ENCODE measurements around the gene TMEM9.

The TMEM9 gene

GRCh38 chr1:201113451-201114244 is 40.6 kb downstream of the TMEM9 start:
- no peak for DNase-seq (ENCODE audit: low read depth in 1 of 2, low spot score in 1 of 2)
- no peak for TF ChIP-seq JUND (IDR thresholded peaks at IDR 0.05; ENCODE audit: low read depth)
- in situ Hi-C loops (cut with HindIII; ENCODE audit: low pct_unique_long_range_greater_than_20kb, low sequenced_read_pairs), result no loop called here

GRCh38 chr1:201112926-201113325 is 41.3 kb downstream of the TMEM9 start:
- TF ChIP-seq JUND (IDR thresholded peaks at IDR 0.05; ENCODE audit: low read depth), result no peak
- in situ Hi-C loops (cut with HindIII; ENCODE audit: low pct_unique_long_range_greater_than_20kb, low sequenced_read_pairs), result no loop called here
- DNase-seq (ENCODE audit: low read depth in 1 of 2, low spot score in 1 of 2), result no peak

DNA sequence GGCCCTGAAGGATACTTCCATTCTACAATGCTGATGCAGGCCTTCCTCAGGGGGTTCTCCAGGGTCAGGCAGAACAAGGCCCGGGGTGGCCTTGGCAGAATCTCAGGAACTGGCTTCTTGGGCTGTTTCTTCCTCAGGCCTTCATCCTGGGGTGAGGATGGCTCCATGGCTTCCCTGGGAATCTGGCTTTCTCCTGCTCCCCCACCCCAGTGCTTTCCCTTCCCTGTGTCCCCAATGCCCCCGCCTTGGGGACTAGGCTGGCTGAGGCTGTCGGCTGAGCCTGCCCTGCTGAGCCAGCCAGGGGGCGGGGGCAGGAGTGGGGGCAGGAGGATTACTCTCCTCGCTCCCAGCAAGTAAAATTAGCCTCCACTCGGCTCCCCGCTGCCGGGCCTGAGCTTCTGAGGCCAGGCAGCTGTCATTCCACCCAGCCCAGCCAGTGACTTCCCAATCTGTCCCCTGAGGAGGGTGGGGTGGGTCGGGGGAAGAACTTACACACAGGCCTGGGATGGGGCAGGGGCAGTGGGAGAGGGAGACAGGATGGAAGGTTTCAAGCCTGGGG is 42.0 kb downstream of the TMEM9 start, which contains the start of gene CACNA1S:
CACNA1S (minus strand) TSS at position 254 of the 559 bp plus-strand sequence; CDS start at position 167, 87 bp downstream.
- no peak for DNase-seq (ENCODE audit: low read depth in 1 of 2, low spot score in 1 of 2)
- in situ Hi-C loops (cut with HindIII; ENCODE audit: low pct_unique_long_range_greater_than_20kb, low sequenced_read_pairs), result no loop called here
- TF ChIP-seq JUND (IDR thresholded peaks at IDR 0.05; ENCODE audit: low read depth), result no peak

- no peak for TF ChIP-seq JUND (IDR thresholded peaks at IDR 0.05; ENCODE audit: low read depth)
- no peak for DNase-seq (ENCODE audit: low read depth in 1 of 2, low spot score in 1 of 2)
- in situ Hi-C loops (cut with HindIII; ENCODE audit: low pct_unique_long_range_greater_than_20kb, low sequenced_read_pairs), result no loop called here
Measured at GRCh38 chr1:201111672-201112071, 42.6 kb downstream of the TMEM9 start.

DNA sequence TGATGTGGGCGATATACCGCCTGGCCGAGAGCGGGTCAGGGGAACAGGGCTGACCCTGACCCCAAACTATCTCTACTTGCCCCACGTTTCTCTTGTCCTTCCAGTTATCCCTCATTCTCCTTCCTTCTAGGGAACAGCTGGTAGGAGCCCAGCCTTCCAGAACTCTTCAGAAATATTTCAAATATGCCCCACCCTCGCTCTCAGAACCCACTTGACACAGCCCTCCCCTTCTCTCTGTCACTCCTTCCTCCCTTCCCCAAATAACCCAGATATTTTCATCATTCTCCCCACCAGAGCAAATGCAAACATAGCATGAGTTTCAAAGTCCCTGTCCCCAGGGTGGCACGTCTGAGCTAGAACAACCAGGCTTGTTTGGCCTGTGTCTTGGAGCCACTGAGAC is 43.1 kb downstream of the TMEM9 start:
- DNase-seq (ENCODE audit: low read depth in 1 of 2, low spot score in 1 of 2), result no peak
- TF ChIP-seq JUND (IDR thresholded peaks at IDR 0.05; ENCODE audit: low read depth), result no peak
- in situ Hi-C loops (cut with HindIII; ENCODE audit: low pct_unique_long_range_greater_than_20kb, low sequenced_read_pairs), result no loop called here

- DNase-seq (ENCODE audit: low read depth in 1 of 2, low spot score in 1 of 2), result no peak
- in situ Hi-C loops (cut with HindIII; ENCODE audit: low pct_unique_long_range_greater_than_20kb, low sequenced_read_pairs), result no loop called here
- no peak for TF ChIP-seq JUND (IDR thresholded peaks at IDR 0.05; ENCODE audit: low read depth)
Measured at GRCh38 chr1:201110616-201111015, 43.7 kb downstream of the TMEM9 start.

- DNase-seq (ENCODE audit: low read depth in 1 of 2, low spot score in 1 of 2), result no peak
- no peak for TF ChIP-seq JUND (IDR thresholded peaks at IDR 0.05; ENCODE audit: low read depth)
- in situ Hi-C loops (cut with HindIII; ENCODE audit: low pct_unique_long_range_greater_than_20kb, low sequenced_read_pairs), result no loop called here
Measured at GRCh38 chr1:201110138-201110537, 44.1 kb downstream of the TMEM9 start.

- in situ Hi-C loops (cut with HindIII; ENCODE audit: low pct_unique_long_range_greater_than_20kb, low sequenced_read_pairs), result no loop called here
- no peak for TF ChIP-seq JUND (IDR thresholded peaks at IDR 0.05; ENCODE audit: low read depth)
Measured at GRCh38 chr1:201109651-201110050, 44.6 kb downstream of the TMEM9 start.

GRCh38 chr1:201108614-201109013 is 45.7 kb downstream of the TMEM9 start:
- in situ Hi-C loops (cut with HindIII; ENCODE audit: low pct_unique_long_range_greater_than_20kb, low sequenced_read_pairs), result no loop called here
- no peak for DNase-seq (ENCODE audit: low read depth in 1 of 2, low spot score in 1 of 2)
- TF ChIP-seq JUND (IDR thresholded peaks at IDR 0.05; ENCODE audit: low read depth), result no peak

More at GRCh38 chr1:201109651-201110050, 44.6 kb downstream of the TMEM9 start:
- DNase-seq (ENCODE audit: low read depth in 1 of 2, low spot score in 1 of 2), result no peak

GRCh38 chr1:201105688-201106087 is 48.6 kb downstream of the TMEM9 start:
- DNase-seq (ENCODE audit: low read depth in 1 of 2, low spot score in 1 of 2), result no peak
- in situ Hi-C loops (cut with HindIII; ENCODE audit: low pct_unique_long_range_greater_than_20kb, low sequenced_read_pairs), result no loop called here
- TF ChIP-seq JUND (IDR thresholded peaks at IDR 0.05; ENCODE audit: low read depth), result no peak

- TF ChIP-seq JUND (IDR thresholded peaks at IDR 0.05; ENCODE audit: low read depth), result no peak
- in situ Hi-C loops (cut with HindIII; ENCODE audit: low pct_unique_long_range_greater_than_20kb, low sequenced_read_pairs), result no loop called here
- no peak for DNase-seq (ENCODE audit: low read depth in 1 of 2, low spot score in 1 of 2)
Measured at GRCh38 chr1:201104141-201104540, 50.1 kb downstream of the TMEM9 start.

GRCh38 chr1:201103666-201104065 is 50.6 kb downstream of the TMEM9 start:
- in situ Hi-C loops (cut with HindIII; ENCODE audit: low pct_unique_long_range_greater_than_20kb, low sequenced_read_pairs), result no loop called here
- DNase-seq (ENCODE audit: low read depth in 1 of 2, low spot score in 1 of 2), result no peak
- TF ChIP-seq JUND (IDR thresholded peaks at IDR 0.05; ENCODE audit: low read depth), result no peak

DNA sequence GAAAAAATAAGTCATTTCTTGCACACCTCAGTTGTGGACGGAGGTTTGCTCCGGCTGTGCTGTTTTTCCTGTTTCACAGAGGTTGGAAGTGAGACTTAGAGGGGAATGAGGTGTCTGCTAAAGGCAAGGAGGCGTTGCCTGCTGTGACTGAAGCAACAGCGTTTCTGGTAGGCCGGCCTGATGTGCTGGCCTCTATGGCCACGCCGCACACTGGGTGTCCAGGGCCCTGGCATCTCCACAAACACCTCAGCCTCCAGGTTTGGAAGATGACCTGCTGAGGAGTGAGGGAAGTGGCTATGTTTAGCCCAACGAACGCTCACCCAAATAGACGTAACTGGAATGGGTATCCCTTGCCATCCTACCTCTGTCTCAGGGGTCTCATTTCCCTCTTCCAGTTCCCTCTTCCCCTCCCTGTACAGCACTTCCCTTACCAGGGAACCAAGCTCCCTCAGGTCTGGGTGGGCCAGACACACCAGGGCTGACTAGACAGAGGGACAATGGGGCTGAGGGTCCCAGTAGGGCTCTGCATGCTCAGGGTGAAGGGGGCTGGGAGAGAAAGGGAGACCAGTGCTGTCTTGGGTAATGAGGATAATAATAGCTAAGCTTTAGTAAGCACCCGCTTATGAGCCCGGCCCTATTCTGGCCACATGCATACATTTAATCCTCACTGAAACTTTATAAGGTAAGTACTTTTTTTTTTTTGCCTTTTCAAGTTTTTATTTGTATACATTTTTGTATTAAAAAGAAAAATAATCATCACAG is 53.9 kb downstream of the TMEM9 start:
- TF ChIP-seq JUND (IDR thresholded peaks at IDR 0.05; ENCODE audit: low read depth), result no peak
- no peak for DNase-seq (ENCODE audit: low read depth in 1 of 2, low spot score in 1 of 2)
- in situ Hi-C loops (cut with HindIII; ENCODE audit: low pct_unique_long_range_greater_than_20kb, low sequenced_read_pairs), result no loop called here

Measured in T47D (cell line).